GM19240 (cell line): ENCODE results near the gene SGK2.
"Not testable (repeated sequence)": the region's sequence is repeated elsewhere in the genome, so short reads cannot be mapped to it uniquely, and the experiment has no call there.

ENCODE experiments used
- DNase-seq: peaks from one replicate; pipeline ENCODE4 v3.0.0; 2011; ENCODE audit warnings: low spot score; ENCODE audit not compliant: insufficient read length

The SGK2 gene

DNA sequence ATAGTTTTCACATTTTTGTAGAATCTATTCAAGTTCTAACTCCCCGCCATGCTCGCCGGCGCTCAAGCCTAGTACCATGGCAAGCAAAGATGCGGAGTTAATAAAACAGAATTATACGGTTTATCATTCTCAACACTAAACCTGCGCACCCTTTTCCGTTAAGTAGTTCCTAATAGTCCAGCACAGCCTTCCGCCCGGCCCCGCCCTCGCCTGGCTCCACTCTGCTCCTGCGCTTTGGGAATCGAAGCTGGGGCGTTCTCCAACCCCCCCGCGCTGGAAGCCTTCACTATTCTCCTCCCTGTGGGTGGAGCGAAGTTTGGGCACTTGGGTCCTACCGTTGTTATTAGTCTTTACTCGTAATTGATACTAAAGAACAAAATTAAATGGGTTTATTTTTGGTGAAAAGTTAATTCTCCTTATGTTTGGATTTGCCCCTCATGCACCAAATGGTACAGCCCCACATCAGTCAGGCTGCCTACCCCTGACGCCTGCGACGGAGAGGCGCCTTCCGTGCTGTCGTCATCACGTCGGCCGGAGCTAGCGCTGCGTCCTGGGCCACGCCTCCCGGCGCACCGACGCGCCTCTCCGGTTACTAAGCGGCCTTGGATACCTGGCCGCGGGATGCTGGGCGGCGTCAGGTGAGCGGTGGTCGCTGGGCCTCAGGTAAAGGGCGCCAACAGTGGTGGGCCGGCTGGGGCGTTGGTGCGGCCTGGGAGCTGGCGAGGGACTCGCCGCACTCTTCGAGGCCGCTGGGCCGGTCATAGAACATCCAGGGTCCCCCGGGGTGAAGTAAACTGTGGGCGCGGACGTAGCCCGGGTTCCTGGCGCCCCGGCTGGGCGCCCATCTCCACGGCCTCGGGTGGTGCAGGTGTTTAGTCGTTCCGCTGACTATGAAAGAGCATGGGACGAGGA is 31.8 kb downstream of the SGK2 start, which contains the start of gene IFT52:
Gene IFT52 (plus strand): TSS at position 546 of the 912 bp plus-strand sequence. CDS start 3,762 bp downstream, outside the sequence.
- DNase-seq: peak; percentile 90

DNA sequence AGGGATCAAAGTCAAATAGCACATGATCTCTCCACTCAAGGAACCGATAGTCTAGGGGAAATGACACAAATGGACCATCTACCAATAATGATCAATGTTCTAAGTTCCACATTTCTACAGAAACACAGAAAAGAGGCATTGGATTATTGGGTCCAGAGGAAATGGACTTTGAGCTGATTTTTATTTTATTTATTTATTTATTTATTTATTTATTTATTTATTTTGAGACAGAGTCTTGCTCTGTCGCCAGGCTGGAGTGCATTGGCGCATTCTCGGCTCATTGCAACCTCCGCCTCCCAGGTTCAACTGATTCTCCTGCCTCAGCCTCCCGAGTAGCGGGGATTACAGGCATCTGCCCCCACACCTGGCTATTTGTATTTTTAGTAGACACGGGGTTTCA is 43.1 kb downstream of the SGK2 start:
- not testable (repeated sequence) for DNase-seq

DNA sequence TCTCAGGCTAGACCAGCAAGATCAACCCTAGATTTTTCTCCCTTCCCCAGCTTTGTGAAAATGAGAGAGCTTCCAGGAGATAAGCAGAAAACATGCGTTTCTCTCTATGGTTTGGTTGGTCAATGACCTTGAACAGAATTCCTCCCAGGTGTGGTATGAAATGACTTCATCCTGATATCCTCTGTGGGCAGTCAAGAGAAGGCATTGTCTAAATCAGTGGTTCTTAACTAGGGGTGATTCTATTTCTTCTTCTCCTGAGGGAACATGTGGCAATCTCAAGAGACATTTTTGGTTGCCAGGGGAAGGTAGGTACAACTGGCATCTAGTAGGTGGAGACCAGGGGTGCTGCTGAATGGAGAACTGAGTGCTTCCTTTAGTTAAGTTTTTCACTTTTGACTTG is 44.3 kb downstream of the SGK2 start:
- no peak for DNase-seq

DNA sequence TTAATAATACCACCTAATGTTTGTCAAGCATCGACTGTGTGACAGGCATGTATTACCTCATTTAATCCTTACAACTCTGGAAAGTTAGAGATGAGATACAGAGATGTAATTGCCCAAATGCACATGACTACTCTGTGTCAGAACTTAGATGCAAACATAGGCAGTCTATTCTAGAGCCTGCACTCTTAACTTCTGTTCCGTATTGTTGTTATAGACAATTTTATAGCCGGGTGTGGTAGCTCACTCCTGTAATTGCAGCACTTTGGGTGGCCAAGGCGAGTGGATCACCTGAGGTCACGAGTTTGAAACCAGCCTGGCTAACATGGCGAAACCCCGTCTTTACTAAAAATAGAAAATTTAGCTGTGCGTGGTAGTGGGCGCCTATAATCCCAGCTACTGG is 46.9 kb downstream of the SGK2 start:
- DNase-seq: no peak

DNA sequence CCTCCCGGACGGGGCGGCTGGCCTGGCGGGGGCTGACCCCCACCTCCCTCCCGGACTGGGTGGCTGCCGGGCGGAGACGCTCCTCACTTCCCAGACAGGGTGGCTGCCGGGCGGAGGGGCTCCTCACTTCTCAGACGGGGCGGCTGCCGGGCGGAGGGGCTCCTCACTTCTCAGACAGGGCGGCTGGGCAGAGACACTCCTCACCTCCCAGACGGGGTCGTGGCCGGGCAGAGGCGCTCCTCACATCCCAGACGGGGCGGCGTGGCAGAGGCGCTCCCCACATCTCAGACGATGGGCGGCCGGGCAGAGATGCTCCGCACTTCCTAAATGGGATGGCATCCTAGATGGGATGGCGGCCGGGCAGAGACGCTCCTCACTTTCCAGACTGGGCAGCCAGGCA is 48.5 kb downstream of the SGK2 start:
- DNase-seq: not testable (repeated sequence)

DNA sequence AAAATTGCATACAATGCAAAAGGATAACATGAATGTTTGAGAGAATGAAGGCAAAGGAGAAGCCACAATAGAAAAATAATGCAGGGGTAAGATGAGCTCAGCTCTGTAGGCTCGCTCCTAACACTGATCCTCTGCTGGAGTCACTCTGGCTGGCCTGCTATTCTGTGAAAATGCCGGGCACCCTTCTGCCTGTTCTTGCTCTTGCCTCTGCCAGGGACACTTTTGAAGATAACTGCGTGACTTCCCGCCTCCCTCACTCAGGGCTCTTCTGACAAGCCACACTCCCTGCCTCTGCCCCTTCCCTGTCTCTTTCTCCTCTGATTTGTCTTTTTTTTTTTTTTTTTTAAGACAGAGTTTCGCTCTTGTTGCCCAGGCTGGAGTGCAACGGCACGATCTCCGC is 72.8 kb downstream of the SGK2 start:
- no peak for DNase-seq
